Measurements from ENCODE around the gene C20orf204. TPM values are rescaled to one million over a fixed set of nuclear protein-coding genes. Genes with fewer than 3 reads are reported as not detected.

The C20orf204 gene
- total RNA-seq, 2 donors from 2014 or later = 0.81 to 3.2 TPM

DNA sequence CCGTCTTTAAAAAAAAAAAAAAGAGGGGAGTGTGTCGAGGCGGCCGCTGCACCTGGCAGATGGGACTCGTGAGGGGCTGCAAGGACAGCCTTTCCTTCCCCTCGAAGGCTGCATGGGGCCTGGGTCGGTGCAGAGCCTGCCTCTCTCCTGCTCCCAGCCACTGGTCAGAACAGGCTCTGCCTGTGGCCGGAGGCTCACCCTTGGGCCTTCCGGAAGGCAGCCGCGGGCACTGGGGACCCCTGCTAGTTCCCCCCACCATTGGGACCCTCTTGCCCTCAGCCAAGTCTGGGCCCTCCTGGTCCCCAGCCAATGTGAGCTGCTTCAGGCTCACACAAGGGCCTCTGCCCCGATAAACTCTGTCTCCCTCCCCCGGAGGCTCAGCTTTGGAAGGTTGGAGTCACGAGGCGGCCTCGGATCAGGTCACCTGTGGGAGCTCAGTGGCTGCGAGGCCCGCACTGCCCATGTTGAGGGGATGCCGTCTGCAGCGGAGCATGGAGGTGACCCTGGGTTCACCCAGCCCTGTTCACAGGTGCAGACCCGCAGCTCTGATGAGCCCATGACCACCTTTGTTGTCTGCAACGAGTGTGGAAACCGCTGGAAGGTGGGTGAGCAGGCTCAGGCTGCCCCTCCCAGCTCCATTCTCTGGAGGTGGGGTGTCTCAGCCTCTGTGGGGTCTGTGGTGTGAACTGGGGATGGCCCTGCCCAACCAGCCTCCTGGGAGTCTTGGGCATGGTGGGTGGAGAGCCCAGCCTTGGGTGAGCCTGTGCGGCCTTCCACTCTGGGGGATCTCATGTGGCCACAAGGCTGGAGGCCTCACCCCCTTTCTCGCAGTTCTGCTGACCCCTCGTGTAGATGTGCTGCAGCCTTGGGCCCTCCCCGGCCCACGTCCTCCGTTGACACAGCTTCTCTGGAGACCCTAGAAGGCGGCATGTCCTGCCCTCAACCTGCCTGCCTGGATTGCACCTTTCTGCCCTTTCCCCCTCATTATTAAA is 35.7 kb downstream of the C20orf204 start:
- no peak overlapping the region for H3K4me3 ChIP-seq
- TF ChIP-seq, protein P1, sequence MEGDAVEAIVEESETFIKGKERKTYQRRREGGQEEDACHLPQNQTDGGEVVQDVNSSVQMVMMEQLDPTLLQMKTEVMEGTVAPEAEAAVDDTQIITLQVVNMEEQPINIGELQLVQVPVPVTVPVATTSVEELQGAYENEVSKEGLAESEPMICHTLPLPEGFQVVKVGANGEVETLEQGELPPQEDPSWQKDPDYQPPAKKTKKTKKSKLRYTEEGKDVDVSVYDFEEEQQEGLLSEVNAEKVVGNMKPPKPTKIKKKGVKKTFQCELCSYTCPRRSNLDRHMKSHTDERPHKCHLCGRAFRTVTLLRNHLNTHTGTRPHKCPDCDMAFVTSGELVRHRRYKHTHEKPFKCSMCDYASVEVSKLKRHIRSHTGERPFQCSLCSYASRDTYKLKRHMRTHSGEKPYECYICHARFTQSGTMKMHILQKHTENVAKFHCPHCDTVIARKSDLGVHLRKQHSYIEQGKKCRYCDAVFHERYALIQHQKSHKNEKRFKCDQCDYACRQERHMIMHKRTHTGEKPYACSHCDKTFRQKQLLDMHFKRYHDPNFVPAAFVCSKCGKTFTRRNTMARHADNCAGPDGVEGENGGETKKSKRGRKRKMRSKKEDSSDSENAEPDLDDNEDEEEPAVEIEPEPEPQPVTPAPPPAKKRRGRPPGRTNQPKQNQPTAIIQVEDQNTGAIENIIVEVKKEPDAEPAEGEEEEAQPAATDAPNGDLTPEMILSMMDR (IDR thresholded peaks at IDR 0.05) = no peak
- no peak for ATAC-seq (ENCODE audit: insufficient number of reproducible peaks, low FRiP score, low read depth)
- no peaks in the 10 kb centered on the region for H3K4me1 ChIP-seq (ENCODE audit: control insufficient read depth in 1 of 2, low read depth in 2 of 2)
- no peaks in the 10 kb centered on the region for H3K9me3 ChIP-seq
- no peak overlapping the region for H3K27ac ChIP-seq
- DNase-seq (ENCODE audit: low spot score) = no peak
- H3K36me3 ChIP-seq = peaks cover 24% of the 10 kb centered on the region
- no peaks in the 10 kb centered on the region for H3K27me3 ChIP-seq (replicated peaks; ENCODE audit: insufficient read depth)

DNA sequence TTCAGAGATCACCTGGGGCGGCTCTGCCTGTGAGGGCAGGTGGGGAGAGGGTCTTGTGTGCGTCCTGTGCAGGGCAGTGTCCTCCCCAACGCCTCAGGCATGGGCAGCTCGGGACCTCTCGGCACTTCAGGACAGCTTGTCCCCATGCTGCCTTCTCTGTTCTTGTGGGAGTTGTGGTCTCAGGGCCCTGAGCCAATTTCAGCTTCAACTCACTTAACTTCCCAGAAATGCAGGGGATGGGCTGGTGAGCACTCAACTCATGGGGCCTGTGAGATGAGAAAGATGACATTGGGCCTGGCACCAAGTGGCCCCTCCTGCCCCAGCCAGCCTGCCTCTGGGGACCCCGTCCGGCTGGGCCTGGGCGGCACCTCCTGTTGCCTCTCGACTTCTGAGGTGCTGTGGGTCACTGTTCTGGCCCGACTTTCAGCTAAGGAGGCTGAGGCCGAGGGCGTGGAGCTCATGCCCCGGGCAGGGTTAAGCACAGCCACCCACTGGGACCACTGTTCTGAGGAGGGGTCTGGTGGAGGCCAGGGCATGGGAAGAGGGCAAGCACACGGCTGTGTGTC is 36.6 kb downstream of the C20orf204 start:
- ATAC-seq (ENCODE audit: insufficient number of reproducible peaks, low FRiP score, low read depth) (no peak), DNase-seq (ENCODE audit: low spot score) (no peak)
- no peak overlapping the region for H3K27ac ChIP-seq
- H3K36me3 ChIP-seq = peaks cover 24% of the 10 kb centered on the region
- TF ChIP-seq, protein P1 (IDR thresholded peaks at IDR 0.05) = no peak
- no peaks in the 10 kb centered on the region for H3K9me3 ChIP-seq
- no peaks in the 10 kb centered on the region for H3K4me1 ChIP-seq (ENCODE audit: control insufficient read depth in 1 of 2, low read depth in 2 of 2)
- no peak overlapping the region for H3K4me3 ChIP-seq
- no peaks in the 10 kb centered on the region for H3K27me3 ChIP-seq (replicated peaks; ENCODE audit: insufficient read depth)

DNA sequence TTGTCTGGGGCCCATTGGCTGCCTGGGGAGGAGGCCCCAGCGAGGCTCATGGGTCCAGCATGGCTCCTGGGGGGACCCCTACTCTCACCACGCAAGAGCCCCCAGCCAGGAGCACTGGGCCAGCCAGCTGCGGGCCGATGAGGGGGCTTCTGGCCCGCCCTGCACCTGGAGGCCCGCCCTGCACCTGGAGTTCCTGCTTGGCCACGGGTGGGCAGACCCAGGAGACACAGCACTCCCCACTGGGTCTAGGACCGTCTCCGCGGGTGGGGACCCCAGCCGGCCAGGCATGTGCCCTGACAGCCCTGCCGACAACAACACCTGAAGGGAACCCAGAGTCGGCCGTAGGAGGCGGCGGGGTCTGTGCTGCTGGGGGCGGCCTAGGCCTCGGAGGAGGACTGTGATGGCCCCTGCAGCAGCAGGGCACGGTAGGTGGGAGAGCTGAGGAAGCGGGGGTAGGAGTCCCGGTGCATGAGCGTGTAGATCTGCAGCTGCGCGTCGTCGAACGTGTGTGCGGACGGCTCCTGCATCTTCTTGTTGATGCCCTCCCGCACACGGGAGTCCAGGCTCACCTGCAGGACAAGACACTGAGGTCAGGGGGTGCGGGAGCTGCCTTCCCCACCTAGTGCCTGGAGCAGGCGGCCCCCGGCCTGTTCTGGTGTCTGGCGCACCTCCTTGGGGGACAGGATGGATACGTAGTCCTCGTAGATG is 37.6 kb downstream of the C20orf204 start:
- no peak overlapping the region for H3K4me3 ChIP-seq
- peaks cover 20% of the 10 kb centered on the region for H3K36me3 ChIP-seq
- DNase-seq (ENCODE audit: low spot score) (no peak), ATAC-seq (ENCODE audit: insufficient number of reproducible peaks, low FRiP score, low read depth) (no peak)
- H3K9me3 ChIP-seq = no peaks in the 10 kb centered on the region
- TF ChIP-seq, protein P1 (IDR thresholded peaks at IDR 0.05) = no peak
- no peaks in the 10 kb centered on the region for H3K27me3 ChIP-seq (replicated peaks; ENCODE audit: insufficient read depth)
- peaks cover 4 to 8% of the 10 kb centered on the region in 2 donors for H3K4me1 ChIP-seq (ENCODE audit: control insufficient read depth in 1 of 2, low read depth in 2 of 2)
- H3K27ac ChIP-seq = no peak overlapping the region

DNA sequence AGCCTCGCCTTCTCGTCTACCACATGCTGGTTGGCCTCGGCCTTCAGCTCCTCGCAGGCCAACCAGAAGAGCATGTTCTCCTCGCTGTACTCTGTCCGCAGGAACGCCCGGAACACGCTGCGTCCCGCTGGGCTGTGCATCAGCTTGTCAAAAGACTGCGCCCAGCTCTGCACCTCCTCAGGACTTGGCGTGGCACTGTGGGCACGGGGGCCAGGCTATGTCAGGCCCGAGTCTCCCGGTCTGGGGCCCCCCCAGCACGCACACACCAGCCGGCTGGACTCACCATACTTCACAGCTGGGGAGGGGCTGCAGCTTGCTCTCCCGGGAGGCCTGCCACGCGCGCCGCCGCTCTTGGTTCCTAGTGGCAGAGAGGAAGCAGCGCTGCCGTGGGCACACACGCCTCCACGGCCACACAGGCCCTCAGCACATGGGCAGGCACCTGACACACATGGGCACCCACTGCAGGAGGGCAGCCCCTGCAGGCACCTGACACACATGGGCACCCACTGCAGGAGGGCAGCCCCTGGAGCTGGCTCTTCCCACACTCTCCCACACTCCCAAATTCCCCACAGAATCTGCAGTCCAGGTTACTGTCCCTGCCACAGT is 38.3 kb downstream of the C20orf204 start:
- DNase-seq (ENCODE audit: low spot score) (no peak), ATAC-seq (ENCODE audit: insufficient number of reproducible peaks, low FRiP score, low read depth) (no peak)
- Histone ChIP-seq H3K27me3 (replicated peaks; ENCODE audit: insufficient read depth) (no peaks in the 10 kb centered on the region), H3K4me3 (no peak overlapping the region), H3K9me3 (no peaks in the 10 kb centered on the region), H3K36me3 (peaks cover 20% of the 10 kb centered on the region), H3K27ac (no peak overlapping the region), H3K4me1 (ENCODE audit: control insufficient read depth in 1 of 2, low read depth in 2 of 2) (peaks cover 10 to 14% of the 10 kb centered on the region in 2 donors)
- TF ChIP-seq, protein P1 (IDR thresholded peaks at IDR 0.05) = no peak

Data from thoracic aorta (tissue), 2 donors.